Keratinocyte (primary cell): ENCODE results near the gene TGFBI.

Experiments used
- CTCF ChIP-seq, 3 experiments: IDR thresholded peaks in 1 of 3; conservative IDR thresholded peaks in 1 of 3; optimal IDR thresholded peaks in 1 of 3; 2 replicates in 2 of 3; 3 replicates in 1 of 3; pipeline versions ENCODE3 to v1.5.1; 2011; ENCODE audit warnings: low read length in 3 of 3, mild to moderate bottlenecking in 3 of 3, moderate library complexity in 2 of 3, control low read depth in 1 of 3, inconsistent platforms in 1 of 3; ENCODE audit not compliant: insufficient read depth in 2 of 3; ENCODE audit errors: extremely low read depth in 1 of 3
- EZH2 ChIP-seq: IDR thresholded peaks from one replicate; pipeline ENCODE4 v1.6.1; 2012; ENCODE audit warnings: inconsistent platforms, mild to moderate bottlenecking, low read length, moderate library complexity

- TF ChIP-seq CTCF (optimal IDR thresholded peaks at IDR 0.05 in 1 of 3, IDR thresholded peaks at IDR 0.05 in 1 of 3, conservative IDR thresholded peaks at IDR 0.05 in 1 of 3; ENCODE audit: extremely low read depth in 1 of 3, insufficient read depth in 2 of 3, low read length in 3 of 3) (no peak), EZH2 (no peak)
Measured at GRCh38 chr5:136015003-136015375, 13.8 kb upstream of the TGFBI start.
